Activated CD4-positive, alpha-beta T cell treated with anti-CD3 and anti-CD28 coated beads, Interleukin-2, amount 10 ng/mL, durations not matched to agents 24 days and 14 days (primary cell): Measurements from ENCODE around the gene CD81. TPM values are rescaled to one million over a fixed set of nuclear protein-coding genes. Genes with fewer than 3 reads are reported as not detected.
"Not testable (repeated sequence)": the region's sequence is repeated elsewhere in the genome, so short reads cannot be mapped to it uniquely, and the experiment has no call there.

Experiments used
- DNase-seq: peaks from one replicate; pipeline ENCODE4 v3.0.0; 2022
- H3K27ac Mint-ChIP-seq: one replicate; pipeline ENCODE4 v1.8.0; 2022; ENCODE audit warnings: mild to moderate bottlenecking, mixed read lengths
- H3K27me3 Mint-ChIP-seq: one replicate; pipeline ENCODE4 v1.8.0; 2022; ENCODE audit warnings: mixed read lengths
- H3K36me3 Mint-ChIP-seq: one replicate; pipeline ENCODE4 v1.8.0; 2022; ENCODE audit warnings: low read depth, mild to moderate bottlenecking, mixed read lengths
- H3K4me1 Mint-ChIP-seq: one replicate; pipeline ENCODE4 v1.8.0; 2021; ENCODE audit warnings: mixed read lengths
- H3K4me3 Mint-ChIP-seq: one replicate; pipeline ENCODE4 v1.8.0; 2022; ENCODE audit warnings: mild to moderate bottlenecking, moderate library complexity, mixed read lengths
- H3K9me3 Mint-ChIP-seq: one replicate; pipeline ENCODE4 v1.8.0; 2021; ENCODE audit warnings: mixed read lengths
- intact Hi-C: fragments of 100-400 bp; cut with micrococcal nuclease; formaldehyde crosslinking; loops from one replicate; pipeline ENCODE4 v1.15.1; 2023
- total RNA-seq: library from RNA; stranded (reverse); gene quantifications from 2 replicates; pipeline ENCODE4 v1.2.3, GENCODE V29; 2022

CD81 gene, protein sequence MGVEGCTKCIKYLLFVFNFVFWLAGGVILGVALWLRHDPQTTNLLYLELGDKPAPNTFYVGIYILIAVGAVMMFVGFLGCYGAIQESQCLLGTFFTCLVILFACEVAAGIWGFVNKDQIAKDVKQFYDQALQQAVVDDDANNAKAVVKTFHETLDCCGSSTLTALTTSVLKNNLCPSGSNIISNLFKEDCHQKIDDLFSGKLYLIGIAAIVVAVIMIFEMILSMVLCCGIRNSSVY
- total RNA-seq = 224 and 225 TPM in 2 replicates

- Mint-ChIP-seq H3K36me3 (peaks cover 12% of the 10 kb centered on the region), H3K9me3 (no peaks in the 10 kb centered on the region), H3K27me3 (peaks cover 7% of the 10 kb centered on the region), H3K27ac (peak within 1 kb of the TSS; percentile 86), H3K4me1 (peaks cover 15% of the 10 kb centered on the region), H3K4me3 (peak within 1 kb of the TSS; percentile 93)
- DNase-seq = peak; percentile 88
- intact Hi-C loops = loop anchor here (1.0 to 5.0 kb wide), 3 partner anchors 23 to 75 kb away; partner anchors contain the start of genes C11orf21, KCNQ1, TRPM5 and TSPAN32
Observed at GRCh38 chr11:2376751-2377451, at the start of gene CD81. Gene CD81 (plus strand): TSS chr11:2377310. CDS start chr11:2377550, 240 bp downstream.

DNA sequence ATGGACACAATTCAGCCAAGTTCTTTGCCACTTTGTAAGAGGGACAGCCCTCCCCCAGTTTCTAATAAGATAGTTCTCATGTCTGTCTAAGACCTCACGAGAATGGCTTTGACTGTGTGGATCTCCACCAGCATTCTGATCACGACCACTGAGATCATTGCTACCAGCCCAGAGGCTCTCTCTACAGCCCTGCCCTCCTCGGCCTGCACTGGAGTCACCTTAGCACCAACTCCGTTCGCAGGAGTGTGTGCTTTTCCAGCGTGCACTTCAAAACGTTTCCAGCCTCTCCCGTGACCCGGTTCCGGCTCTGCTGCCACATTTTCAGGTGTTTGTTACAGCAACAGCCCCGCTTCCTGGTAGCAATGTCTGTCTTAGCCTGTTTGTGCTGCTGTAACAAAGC lies 49.1 kb upstream of the CD81 start:
- peaks cover 3% of the 10 kb centered on the region for H3K27me3 Mint-ChIP-seq
- H3K4me1 Mint-ChIP-seq = no peaks in the 10 kb centered on the region
- H3K27ac Mint-ChIP-seq = no peak overlapping the region
- no peak for DNase-seq
- H3K4me3 Mint-ChIP-seq = no peak overlapping the region
- intact Hi-C loops = no loop called here
- peaks cover 3% of the 10 kb centered on the region for H3K36me3 Mint-ChIP-seq
- peaks cover 9% of the 10 kb centered on the region for H3K9me3 Mint-ChIP-seq

DNA sequence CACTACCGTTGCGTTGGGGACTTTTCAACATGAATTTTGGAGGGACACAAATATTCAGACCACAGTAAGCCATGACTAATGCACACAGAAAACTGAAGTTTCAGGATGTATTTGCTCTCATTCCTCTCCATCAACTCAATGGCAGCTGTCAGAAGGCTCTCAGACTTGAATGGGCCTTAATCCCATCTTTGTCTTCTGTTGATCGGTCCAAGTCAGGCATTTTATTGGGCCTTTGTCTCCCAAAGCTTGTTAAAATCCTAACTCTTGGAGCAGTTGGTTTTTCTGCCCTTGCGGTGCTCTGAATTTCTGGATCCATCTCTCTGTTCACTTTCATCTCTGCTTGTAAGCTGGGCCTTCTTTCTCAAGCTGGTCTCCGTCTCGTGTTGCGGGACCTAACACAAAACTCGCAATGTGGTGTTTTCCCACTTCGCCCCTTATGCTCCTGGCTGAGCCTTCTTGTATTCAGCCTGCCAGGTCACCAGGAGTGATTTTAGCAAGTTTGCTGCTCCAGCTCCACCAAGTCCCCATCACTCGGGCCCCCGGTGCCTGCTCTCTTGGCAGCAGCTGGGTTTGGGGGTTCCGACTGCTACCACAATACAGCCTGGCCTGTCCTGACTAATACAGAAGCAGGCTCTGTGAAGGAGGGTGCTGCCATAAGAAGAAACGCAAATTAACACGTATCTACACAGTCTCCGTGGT lies 48.3 kb upstream of the CD81 start:
- Mint-ChIP-seq H3K9me3 (peaks cover 9% of the 10 kb centered on the region), H3K36me3 (peaks cover 3% of the 10 kb centered on the region), H3K4me1 (no peaks in the 10 kb centered on the region), H3K27me3 (no peaks in the 10 kb centered on the region), H3K4me3 (no peak overlapping the region), H3K27ac (no peak overlapping the region)
- intact Hi-C loops = no loop called here
- no peak for DNase-seq

GRCh38 chr11:2329551-2329950 lies 47.6 kb upstream of the CD81 start:
- H3K27me3 Mint-ChIP-seq = no peaks in the 10 kb centered on the region
- peaks cover 9% of the 10 kb centered on the region for H3K9me3 Mint-ChIP-seq
- H3K4me1 Mint-ChIP-seq = no peaks in the 10 kb centered on the region
- intact Hi-C loops = no loop called here
- no peak overlapping the region for H3K4me3 Mint-ChIP-seq
- no peak for DNase-seq
- H3K36me3 Mint-ChIP-seq = peaks cover 3% of the 10 kb centered on the region
- no peak overlapping the region for H3K27ac Mint-ChIP-seq

GRCh38 chr11:2330696-2331095 lies 46.4 kb upstream of the CD81 start:
- no peaks in the 10 kb centered on the region for H3K27me3 Mint-ChIP-seq
- no peak for DNase-seq
- no peaks in the 10 kb centered on the region for H3K4me1 Mint-ChIP-seq
- peaks cover 3% of the 10 kb centered on the region for H3K36me3 Mint-ChIP-seq
- intact Hi-C loops = no loop called here
- no peak overlapping the region for H3K27ac Mint-ChIP-seq
- peaks cover 9% of the 10 kb centered on the region for H3K9me3 Mint-ChIP-seq
- H3K4me3 Mint-ChIP-seq = no peak overlapping the region

DNA sequence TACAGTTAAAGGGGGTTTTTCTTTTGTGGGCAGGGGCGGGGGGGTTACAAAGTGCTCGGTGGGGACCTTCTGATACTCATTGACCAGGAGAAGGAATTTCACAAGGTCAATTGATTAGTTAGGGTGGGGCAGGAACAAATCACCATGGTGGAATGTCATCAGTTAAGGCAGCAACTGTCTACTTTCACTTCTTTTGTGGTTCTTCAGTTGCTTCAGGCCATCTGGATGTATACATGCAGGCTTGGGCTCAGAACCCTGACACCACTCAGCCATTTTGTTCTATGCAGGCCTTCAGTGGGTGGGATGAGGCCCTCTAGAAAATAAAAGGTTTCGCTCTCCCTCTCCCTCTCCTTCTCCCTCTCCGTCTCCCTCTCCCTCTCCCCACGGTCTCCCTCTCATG lies 45.7 kb upstream of the CD81 start:
- H3K27ac Mint-ChIP-seq = no peak overlapping the region
- DNase-seq = no peak

DNA sequence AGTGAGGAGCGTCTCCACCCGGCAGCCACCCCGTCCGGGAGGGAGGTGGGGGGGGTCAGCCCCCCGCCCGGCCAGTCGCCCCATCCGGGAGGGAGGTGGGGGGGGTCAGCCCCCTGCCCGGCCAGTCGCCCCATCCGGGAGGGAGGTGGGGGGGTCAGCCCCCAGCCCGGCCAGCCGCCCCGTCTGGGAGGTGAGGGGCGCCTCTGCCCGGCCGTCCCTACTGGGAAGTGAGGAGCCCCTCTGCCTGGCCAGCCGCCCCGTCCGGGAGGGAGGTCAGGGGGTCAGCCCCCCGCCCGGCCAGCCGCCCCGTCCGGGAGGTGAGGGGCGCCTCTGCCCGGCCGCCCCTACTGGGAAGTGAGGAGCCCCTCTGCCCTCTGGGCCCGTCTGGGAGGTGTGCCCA lies 44.5 kb upstream of the CD81 start:
- intact Hi-C loops, H3K4me1 Mint-ChIP-seq, H3K27ac Mint-ChIP-seq, H3K9me3 Mint-ChIP-seq, DNase-seq, H3K4me3 Mint-ChIP-seq, H3K36me3 Mint-ChIP-seq, H3K27me3 Mint-ChIP-seq: not testable (repeated sequence)

More for the DNA sequence above, 45.7 kb upstream of the CD81 start:
- intact Hi-C loops = no loop called here
- Mint-ChIP-seq H3K27me3 (peaks cover 1% of the 10 kb centered on the region), H3K4me1 (no peaks in the 10 kb centered on the region), H3K36me3 (peaks cover 3% of the 10 kb centered on the region), H3K4me3 (no peak overlapping the region), H3K9me3 (peaks cover 9% of the 10 kb centered on the region)

- DNase-seq, H3K27ac Mint-ChIP-seq, H3K4me1 Mint-ChIP-seq, H3K9me3 Mint-ChIP-seq, intact Hi-C loops, H3K27me3 Mint-ChIP-seq, H3K36me3 Mint-ChIP-seq, H3K4me3 Mint-ChIP-seq: not testable (repeated sequence)
Observed at GRCh38 chr11:2333486-2334205, 43.5 kb upstream of the CD81 start.

- H3K27ac Mint-ChIP-seq, H3K4me3 Mint-ChIP-seq, H3K4me1 Mint-ChIP-seq, DNase-seq, intact Hi-C loops, H3K36me3 Mint-ChIP-seq, H3K9me3 Mint-ChIP-seq: not testable (repeated sequence)
- peaks cover 11% of the 10 kb centered on the region for H3K27me3 Mint-ChIP-seq
Observed at GRCh38 chr11:2335286-2335685, 41.8 kb upstream of the CD81 start.

GRCh38 chr11:2338760-2339159 lies 38.4 kb upstream of the CD81 start:
- peaks cover 11% of the 10 kb centered on the region for H3K27me3 Mint-ChIP-seq
- H3K9me3 Mint-ChIP-seq, intact Hi-C loops, H3K4me1 Mint-ChIP-seq, H3K27ac Mint-ChIP-seq, H3K4me3 Mint-ChIP-seq, DNase-seq, H3K36me3 Mint-ChIP-seq: not testable (repeated sequence)

DNA sequence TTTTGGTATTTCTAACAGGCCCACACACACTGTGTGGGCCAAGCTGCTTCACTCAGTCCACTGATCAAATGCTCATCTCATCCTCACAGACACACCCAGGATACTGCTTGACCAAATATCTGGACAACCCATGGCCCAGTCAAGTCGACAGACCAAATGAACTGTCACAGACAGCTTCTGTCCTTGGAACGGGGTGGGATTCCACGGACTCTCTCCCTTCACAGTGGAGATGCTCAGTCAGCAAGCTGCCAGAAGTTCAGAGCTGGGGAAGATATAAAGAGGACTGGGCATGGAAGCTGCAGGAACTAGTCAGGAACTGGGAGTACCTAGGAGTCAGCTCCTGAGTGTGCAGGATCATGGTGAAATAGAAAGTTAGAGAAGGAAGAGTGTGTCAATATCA lies 34.6 kb upstream of the CD81 start:
- no peak overlapping the region for H3K27ac Mint-ChIP-seq
- intact Hi-C loops = no loop called here
- DNase-seq = no peak
- no peak overlapping the region for H3K4me3 Mint-ChIP-seq
- H3K27me3 Mint-ChIP-seq = peaks cover 8% of the 10 kb centered on the region
- H3K4me1 Mint-ChIP-seq = no peaks in the 10 kb centered on the region
- peaks cover 4% of the 10 kb centered on the region for H3K9me3 Mint-ChIP-seq
- H3K36me3 Mint-ChIP-seq = no peaks in the 10 kb centered on the region

- peaks cover 5% of the 10 kb centered on the region for H3K27me3 Mint-ChIP-seq
- no peaks in the 10 kb centered on the region for H3K4me1 Mint-ChIP-seq
- intact Hi-C loops = no loop called here
Observed at GRCh38 chr11:2342981-2343380, 34.1 kb upstream of the CD81 start.

DNA sequence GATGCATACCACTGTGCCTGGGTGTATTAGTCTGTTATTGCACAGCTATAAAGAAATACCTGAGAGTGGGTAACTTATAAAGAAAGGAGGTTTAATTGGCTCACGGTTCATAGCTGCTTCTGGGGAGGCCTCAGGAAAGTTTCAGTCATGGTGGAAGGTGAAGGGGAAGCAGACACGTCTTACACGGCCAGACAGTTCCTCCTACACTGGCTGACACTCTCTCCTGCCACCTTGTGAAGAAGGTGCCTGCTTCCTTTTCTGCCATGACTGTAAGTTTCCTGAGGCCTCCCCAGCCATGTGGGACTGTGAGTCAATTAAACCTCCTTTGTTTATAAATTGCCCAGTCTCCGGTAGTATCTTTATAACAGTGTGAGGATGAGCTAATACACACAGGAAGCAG lies 33.6 kb upstream of the CD81 start:
- Mint-ChIP-seq H3K9me3 (peaks cover 4% of the 10 kb centered on the region), H3K4me1 (no peaks in the 10 kb centered on the region), H3K27me3 (peaks cover 5% of the 10 kb centered on the region), H3K27ac (no peak overlapping the region), H3K36me3 (no peaks in the 10 kb centered on the region), H3K4me3 (no peak overlapping the region)
- intact Hi-C loops = no loop called here
- no peak for DNase-seq

More at GRCh38 chr11:2342981-2343380, 34.1 kb upstream of the CD81 start:
- DNase-seq = no peak
- H3K36me3 Mint-ChIP-seq = no peaks in the 10 kb centered on the region
- H3K27ac Mint-ChIP-seq = no peak overlapping the region
- peaks cover 4% of the 10 kb centered on the region for H3K9me3 Mint-ChIP-seq
- no peak overlapping the region for H3K4me3 Mint-ChIP-seq

GRCh38 chr11:2345050-2345449 lies 32.1 kb upstream of the CD81 start:
- Mint-ChIP-seq H3K4me3 (no peak overlapping the region), H3K27me3 (no peaks in the 10 kb centered on the region), H3K4me1 (no peaks in the 10 kb centered on the region), H3K27ac (no peak overlapping the region), H3K9me3 (peaks cover 4% of the 10 kb centered on the region), H3K36me3 (no peaks in the 10 kb centered on the region)
- DNase-seq = no peak
- intact Hi-C loops = no loop called here
